GM12872 (cell line): Measurements from ENCODE around the gene TRIM65.

Source experiments
- CTCF ChIP-seq: IDR thresholded peaks from 3 replicates; pipeline ENCODE4 v1.5.1; 2011; ENCODE audit warnings: low read depth, mild to moderate bottlenecking, low read length, moderate library complexity; ENCODE audit not compliant: insufficient read depth

The TRIM65 gene

GRCh38 chr17:75847614-75848522 lies 48.9 kb downstream of the TRIM65 start:
- no peak for TF ChIP-seq CTCF

GRCh38 chr17:75846692-75847613 lies 49.8 kb downstream of the TRIM65 start:
- no peak for TF ChIP-seq CTCF

GRCh38 chr17:75845933-75846691 lies 50.6 kb downstream of the TRIM65 start:
- no peak for TF ChIP-seq CTCF

GRCh38 chr17:75845058-75845711 lies 51.6 kb downstream of the TRIM65 start:
- TF ChIP-seq CTCF: peak; percentile 97

GRCh38 chr17:75844530-75845057 lies 52.2 kb downstream of the TRIM65 start:
- no peak for TF ChIP-seq CTCF

- TF ChIP-seq CTCF: no peak
Observed at GRCh38 chr17:75843577-75844529, 52.9 kb downstream of the TRIM65 start, which contains the start of gene UNC13D. UNC13D (minus strand) TSS chr17:75844404; CDS start chr17:75844337, 67 bp downstream.
